ENCODE data around the gene POU2F1. TPM values are rescaled to one million over a fixed set of nuclear protein-coding genes. Genes with fewer than 3 reads are reported as not detected.
"Not testable (repeated sequence)": the region's sequence is repeated elsewhere in the genome, so short reads cannot be mapped to it uniquely, and the experiment has no call there.

POU2F1 gene
- total and polyA plus RNA-seq, 4 donors, result 1.1 to 28.6 (median 13.7) TPM

GRCh38 chr1:167198518-167199133 is 22.1 kb upstream of the POU2F1 start:
- H3K4me3 ChIP-seq (ENCODE audit: low read length in 2 of 2), result no peak overlapping the region
- DNase-seq (no peak), ATAC-seq (ENCODE audit: low FRiP score) (no peak)
- no peaks in the 10 kb centered on the region for H3K36me3 ChIP-seq (ENCODE audit: control insufficient read depth in 1 of 2, insufficient read depth in 2 of 2, low read length in 1 of 2)
- intact Hi-C loops (cut with DNase I), result loop anchor here in 1 of 2 donors (10.0 kb wide), 1 partner anchor 124 kb away; no protein-coding TSS in a partner anchor
- WGBS, 2 donors, result 77 to 78% methylated on average over 5 of the region's 5 CpGs
- H3K9me3 ChIP-seq (ENCODE audit: control insufficient read depth, low read length), result no peaks in the 10 kb centered on the region
- no peaks in the 10 kb centered on the region for H3K4me1 ChIP-seq (ENCODE audit: control insufficient read depth in 1 of 2, insufficient read depth in 2 of 2, low read length in 2 of 2)
- H3K27me3 ChIP-seq (ENCODE audit: control insufficient read depth in 1 of 2, insufficient read depth in 2 of 2, low read length in 1 of 2), result no peaks in the 10 kb centered on the region
- H3K27ac ChIP-seq (ENCODE audit: low read depth in 1 of 2, low read length in 2 of 2), result no peak overlapping the region

DNA sequence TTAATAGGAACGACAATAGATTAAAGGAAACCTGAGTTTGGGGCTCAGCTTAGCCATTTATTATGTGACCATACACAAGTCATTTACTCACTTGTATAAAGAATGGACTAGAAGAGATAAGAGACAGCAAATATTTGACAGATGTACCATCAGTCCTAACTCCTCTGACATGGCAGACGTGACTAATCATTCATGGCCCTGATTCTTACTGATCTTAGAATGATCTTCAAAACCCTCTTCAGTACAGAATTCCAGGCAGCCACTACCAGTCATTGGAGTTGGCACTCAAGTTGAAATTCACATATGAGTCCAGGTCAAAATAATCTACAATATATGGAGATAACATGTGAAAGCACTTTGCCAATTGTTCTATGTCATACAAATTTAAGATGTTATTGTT is 21.0 kb upstream of the POU2F1 start:
- H3K9me3 ChIP-seq (ENCODE audit: control insufficient read depth, low read length), result peaks cover 2% of the 10 kb centered on the region
- intact Hi-C loops (cut with DNase I), result loop anchor here in 1 of 2 donors (10.0 kb wide), 1 partner anchor 125 kb away; no protein-coding TSS in a partner anchor
- no peaks in the 10 kb centered on the region for H3K27me3 ChIP-seq (ENCODE audit: control insufficient read depth in 1 of 2, insufficient read depth in 2 of 2, low read length in 1 of 2)
- WGBS, 2 donors, result 92 to 93% methylated on average over 2 of the region's 2 CpGs
- no peak for DNase-seq
- H3K36me3 ChIP-seq (ENCODE audit: control insufficient read depth in 1 of 2, insufficient read depth in 2 of 2, low read length in 1 of 2), result no peaks in the 10 kb centered on the region
- H3K4me1 ChIP-seq (ENCODE audit: control insufficient read depth in 1 of 2, insufficient read depth in 2 of 2, low read length in 2 of 2), result no peaks in the 10 kb centered on the region
- no peak overlapping the region for H3K27ac ChIP-seq (ENCODE audit: low read depth in 1 of 2, low read length in 2 of 2)
- no peak for ATAC-seq (ENCODE audit: low FRiP score)
- H3K4me3 ChIP-seq (ENCODE audit: low read length in 2 of 2), result no peak overlapping the region

- Histone ChIP-seq H3K4me3 (ENCODE audit: low read length in 2 of 2) (no peak overlapping the region), H3K9me3 (ENCODE audit: control insufficient read depth, low read length) (peaks cover 2% of the 10 kb centered on the region), H3K36me3 (ENCODE audit: control insufficient read depth in 1 of 2, insufficient read depth in 2 of 2, low read length in 1 of 2) (no peaks in the 10 kb centered on the region), H3K27ac (ENCODE audit: low read depth in 1 of 2, low read length in 2 of 2) (no peak overlapping the region), H3K27me3 (ENCODE audit: control insufficient read depth in 1 of 2, insufficient read depth in 2 of 2, low read length in 1 of 2) (no peaks in the 10 kb centered on the region), H3K4me1 (ENCODE audit: control insufficient read depth in 1 of 2, insufficient read depth in 2 of 2, low read length in 2 of 2) (no peaks in the 10 kb centered on the region)
- DNase-seq (no peak), ATAC-seq (ENCODE audit: low FRiP score) (no peak)
- intact Hi-C loops (cut with DNase I), result no loop called here
- 92 to 98% methylated on average over 3 to 4 of the region's 4 CpGs for WGBS, 2 donors
Observed at GRCh38 chr1:167200272-167200671, 20.4 kb upstream of the POU2F1 start.

- H3K27me3 ChIP-seq (ENCODE audit: control insufficient read depth in 1 of 2, insufficient read depth in 2 of 2, low read length in 1 of 2), result no peaks in the 10 kb centered on the region
- DNase-seq, result no peak
- H3K9me3 ChIP-seq (ENCODE audit: control insufficient read depth, low read length), result peaks cover 2% of the 10 kb centered on the region
- no peak for ATAC-seq (ENCODE audit: low FRiP score)
- H3K4me1 ChIP-seq (ENCODE audit: control insufficient read depth in 1 of 2, insufficient read depth in 2 of 2, low read length in 2 of 2), result no peaks in the 10 kb centered on the region
- no peak overlapping the region for H3K4me3 ChIP-seq (ENCODE audit: low read length in 2 of 2)
- 94 to 95% methylated on average over 3 of the region's 3 CpGs for WGBS, 2 donors
- intact Hi-C loops (cut with DNase I), result no loop called here
- no peak overlapping the region for H3K27ac ChIP-seq (ENCODE audit: low read depth in 1 of 2, low read length in 2 of 2)
- no peaks in the 10 kb centered on the region for H3K36me3 ChIP-seq (ENCODE audit: control insufficient read depth in 1 of 2, insufficient read depth in 2 of 2, low read length in 1 of 2)
Observed at GRCh38 chr1:167200749-167201148, 19.9 kb upstream of the POU2F1 start.

DNA sequence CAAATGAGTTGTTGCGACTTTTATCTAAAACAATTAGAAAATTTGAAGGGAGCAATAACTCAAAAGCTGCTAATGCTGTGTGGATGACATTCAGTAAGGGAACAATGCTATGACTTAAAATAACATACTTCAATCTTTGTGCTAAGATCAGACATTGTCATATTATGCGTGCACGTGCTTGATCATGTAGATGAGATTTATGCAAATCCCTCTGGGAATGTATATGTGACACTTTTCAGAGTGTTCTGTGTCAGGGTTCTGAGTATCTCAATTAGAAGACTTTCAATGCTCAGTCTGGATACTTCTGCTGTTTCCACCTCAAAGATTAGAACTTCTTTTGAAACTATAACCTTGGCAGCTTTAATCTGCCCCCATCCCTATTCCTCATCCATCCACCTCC is 18.6 kb upstream of the POU2F1 start:
- DNase-seq, result no peak
- intact Hi-C loops (cut with DNase I), result no loop called here
- no peak for ATAC-seq (ENCODE audit: low FRiP score)
- Histone ChIP-seq H3K27ac (ENCODE audit: low read depth in 1 of 2, low read length in 2 of 2) (no peak overlapping the region), H3K4me1 (ENCODE audit: control insufficient read depth in 1 of 2, insufficient read depth in 2 of 2, low read length in 2 of 2) (no peaks in the 10 kb centered on the region), H3K27me3 (ENCODE audit: control insufficient read depth in 1 of 2, insufficient read depth in 2 of 2, low read length in 1 of 2) (no peaks in the 10 kb centered on the region), H3K36me3 (ENCODE audit: control insufficient read depth in 1 of 2, insufficient read depth in 2 of 2, low read length in 1 of 2) (no peaks in the 10 kb centered on the region), H3K9me3 (ENCODE audit: control insufficient read depth, low read length) (peaks cover 2% of the 10 kb centered on the region), H3K4me3 (ENCODE audit: low read length in 2 of 2) (no peak overlapping the region)
- WGBS, 2 donors, result 87 to 89% methylated on average over 3 of the region's 3 CpGs

DNA sequence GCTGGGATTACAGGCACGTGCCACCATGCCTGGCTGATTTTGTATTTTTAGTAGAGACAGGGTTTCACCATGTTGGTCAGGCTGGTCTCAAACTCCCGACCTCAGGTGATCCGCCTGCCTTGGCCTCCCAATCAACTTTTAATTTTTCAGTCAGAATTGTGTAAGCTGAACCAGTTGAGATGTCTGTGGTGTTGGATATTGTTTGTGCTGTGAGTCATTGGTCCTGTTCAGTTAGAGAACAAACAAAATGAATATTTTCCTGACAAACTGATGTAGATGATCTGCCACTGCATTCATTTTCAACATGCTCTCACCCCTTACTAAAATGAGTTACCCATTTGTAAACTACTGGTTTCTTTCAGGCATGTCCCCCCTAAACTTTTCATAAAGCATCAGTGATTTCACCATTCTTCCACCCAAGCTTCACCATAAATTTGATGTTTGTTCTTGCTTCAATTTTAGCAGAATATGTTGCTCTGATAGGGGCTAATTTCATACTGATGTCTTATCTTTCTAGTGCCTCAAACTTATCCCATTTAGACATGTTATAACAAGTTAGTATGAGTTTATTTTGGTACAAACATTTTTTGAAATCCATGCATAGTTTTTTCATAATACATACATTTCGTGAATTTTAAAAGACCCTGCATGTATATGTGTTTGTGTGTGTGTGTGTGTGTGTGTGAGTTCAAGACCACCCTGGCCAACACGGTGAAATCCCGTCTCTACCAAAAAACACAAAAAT is 15.2 kb upstream of the POU2F1 start:
- H3K27ac ChIP-seq (ENCODE audit: low read depth in 1 of 2, low read length in 2 of 2); DNase-seq; H3K9me3 ChIP-seq (ENCODE audit: control insufficient read depth, low read length); H3K4me3 ChIP-seq (ENCODE audit: low read length in 2 of 2); intact Hi-C loops (cut with DNase I); H3K36me3 ChIP-seq (ENCODE audit: control insufficient read depth in 1 of 2, insufficient read depth in 2 of 2, low read length in 1 of 2); H3K27me3 ChIP-seq (ENCODE audit: control insufficient read depth in 1 of 2, insufficient read depth in 2 of 2, low read length in 1 of 2); ATAC-seq (ENCODE audit: low FRiP score); H3K4me1 ChIP-seq (ENCODE audit: control insufficient read depth in 1 of 2, insufficient read depth in 2 of 2, low read length in 2 of 2): not testable (repeated sequence)
- 94 to 95% methylated on average over 6 of the region's 6 CpGs for WGBS, 2 donors

GRCh38 chr1:167206166-167206835 is 14.4 kb upstream of the POU2F1 start:
- Histone ChIP-seq H3K36me3 (ENCODE audit: control insufficient read depth in 1 of 2, insufficient read depth in 2 of 2, low read length in 1 of 2) (no peaks in the 10 kb centered on the region), H3K4me3 (ENCODE audit: low read length in 2 of 2) (no peak overlapping the region), H3K27ac (ENCODE audit: low read depth in 1 of 2, low read length in 2 of 2) (no peak overlapping the region), H3K27me3 (ENCODE audit: control insufficient read depth in 1 of 2, insufficient read depth in 2 of 2, low read length in 1 of 2) (no peaks in the 10 kb centered on the region), H3K4me1 (ENCODE audit: control insufficient read depth in 1 of 2, insufficient read depth in 2 of 2, low read length in 2 of 2) (no peaks in the 10 kb centered on the region), H3K9me3 (ENCODE audit: control insufficient read depth, low read length) (peaks cover 2% of the 10 kb centered on the region)
- no peak for ATAC-seq (ENCODE audit: low FRiP score)
- DNase-seq, result no peak
- intact Hi-C loops (cut with DNase I), result no loop called here
- WGBS, 2 donors, result 96 to 98% methylated on average over 3 of the region's 3 CpGs

DNA sequence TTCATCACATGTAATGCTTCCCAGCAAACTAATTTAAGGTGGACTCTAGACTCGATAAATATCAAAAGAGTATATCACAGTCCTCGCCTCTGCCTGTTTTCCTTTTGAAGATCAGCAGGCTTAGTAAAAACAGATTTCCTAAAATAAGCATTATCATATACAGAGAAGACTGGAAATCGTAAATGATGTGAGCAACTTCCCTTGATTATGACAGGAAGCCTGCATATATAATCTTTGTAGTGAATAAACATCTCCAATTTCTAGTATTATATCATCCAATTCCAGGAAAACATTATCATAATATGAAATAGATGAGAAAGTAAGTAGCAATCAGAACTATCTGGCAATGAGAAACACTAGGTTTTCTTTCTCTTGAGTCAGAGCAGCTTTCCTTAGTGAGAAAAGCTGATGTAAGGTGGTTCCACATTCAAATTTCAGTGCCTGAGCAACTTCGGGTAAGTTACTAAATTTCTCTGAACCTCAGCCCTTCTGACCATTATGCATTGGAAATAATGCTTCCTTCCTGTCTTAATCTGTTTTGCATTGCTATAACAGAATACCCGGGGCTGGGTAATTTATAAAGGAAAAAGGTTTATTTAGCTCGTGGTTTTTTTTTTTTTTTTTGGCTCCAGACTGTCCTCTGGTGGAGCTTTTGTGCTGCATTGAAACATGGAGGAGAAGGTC is 12.6 kb upstream of the POU2F1 start:
- no peaks in the 10 kb centered on the region for H3K27me3 ChIP-seq (ENCODE audit: control insufficient read depth in 1 of 2, insufficient read depth in 2 of 2, low read length in 1 of 2)
- no peaks in the 10 kb centered on the region for H3K36me3 ChIP-seq (ENCODE audit: control insufficient read depth in 1 of 2, insufficient read depth in 2 of 2, low read length in 1 of 2)
- no peak overlapping the region for H3K4me3 ChIP-seq (ENCODE audit: low read length in 2 of 2)
- H3K9me3 ChIP-seq (ENCODE audit: control insufficient read depth, low read length), result peaks cover 2% of the 10 kb centered on the region
- DNase-seq, result no peak
- no peaks in the 10 kb centered on the region for H3K4me1 ChIP-seq (ENCODE audit: control insufficient read depth in 1 of 2, insufficient read depth in 2 of 2, low read length in 2 of 2)
- intact Hi-C loops (cut with DNase I), result no loop called here
- 56 to 60% methylated on average over 6 of the region's 6 CpGs for WGBS, 2 donors
- ATAC-seq (ENCODE audit: low FRiP score), result no peak
- no peak overlapping the region for H3K27ac ChIP-seq (ENCODE audit: low read depth in 1 of 2, low read length in 2 of 2)

Data from aorta (tissue), 5 donors.